ENCODE results near the gene NBAS.

Gene NBAS

DNA sequence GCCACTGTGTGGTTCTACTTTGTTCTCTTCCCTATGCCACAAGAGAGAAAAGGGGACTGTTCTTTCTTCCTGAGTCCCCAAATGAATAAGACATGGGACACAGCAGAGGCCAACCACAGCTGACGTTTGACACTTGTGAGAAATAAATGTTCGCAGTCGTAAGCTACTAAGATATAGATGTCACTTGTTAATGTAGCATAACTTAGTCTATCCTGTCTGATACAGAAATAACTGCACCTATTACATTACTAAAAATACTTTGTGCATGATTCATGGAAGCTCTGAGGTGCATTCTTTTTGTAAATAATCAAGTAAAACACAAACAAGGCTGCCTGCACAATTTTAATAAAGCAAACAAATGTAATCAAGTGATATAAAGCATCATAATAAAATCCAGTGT, 148.8 kb downstream of the NBAS start:
- TF ChIP-seq POLR2AphosphoS5 (IDR thresholded peaks at IDR 0.05; ENCODE audit: low read depth, low read length): no peak
- TF ChIP-seq, protein P1, sequence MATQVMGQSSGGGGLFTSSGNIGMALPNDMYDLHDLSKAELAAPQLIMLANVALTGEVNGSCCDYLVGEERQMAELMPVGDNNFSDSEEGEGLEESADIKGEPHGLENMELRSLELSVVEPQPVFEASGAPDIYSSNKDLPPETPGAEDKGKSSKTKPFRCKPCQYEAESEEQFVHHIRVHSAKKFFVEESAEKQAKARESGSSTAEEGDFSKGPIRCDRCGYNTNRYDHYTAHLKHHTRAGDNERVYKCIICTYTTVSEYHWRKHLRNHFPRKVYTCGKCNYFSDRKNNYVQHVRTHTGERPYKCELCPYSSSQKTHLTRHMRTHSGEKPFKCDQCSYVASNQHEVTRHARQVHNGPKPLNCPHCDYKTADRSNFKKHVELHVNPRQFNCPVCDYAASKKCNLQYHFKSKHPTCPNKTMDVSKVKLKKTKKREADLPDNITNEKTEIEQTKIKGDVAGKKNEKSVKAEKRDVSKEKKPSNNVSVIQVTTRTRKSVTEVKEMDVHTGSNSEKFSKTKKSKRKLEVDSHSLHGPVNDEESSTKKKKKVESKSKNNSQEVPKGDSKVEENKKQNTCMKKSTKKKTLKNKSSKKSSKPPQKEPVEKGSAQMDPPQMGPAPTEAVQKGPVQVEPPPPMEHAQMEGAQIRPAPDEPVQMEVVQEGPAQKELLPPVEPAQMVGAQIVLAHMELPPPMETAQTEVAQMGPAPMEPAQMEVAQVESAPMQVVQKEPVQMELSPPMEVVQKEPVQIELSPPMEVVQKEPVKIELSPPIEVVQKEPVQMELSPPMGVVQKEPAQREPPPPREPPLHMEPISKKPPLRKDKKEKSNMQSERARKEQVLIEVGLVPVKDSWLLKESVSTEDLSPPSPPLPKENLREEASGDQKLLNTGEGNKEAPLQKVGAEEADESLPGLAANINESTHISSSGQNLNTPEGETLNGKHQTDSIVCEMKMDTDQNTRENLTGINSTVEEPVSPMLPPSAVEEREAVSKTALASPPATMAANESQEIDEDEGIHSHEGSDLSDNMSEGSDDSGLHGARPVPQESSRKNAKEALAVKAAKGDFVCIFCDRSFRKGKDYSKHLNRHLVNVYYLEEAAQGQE (IDR thresholded peaks at IDR 0.05; ENCODE audit: insufficient read depth in 1 of 2, low read depth in 2 of 2, low read length in 2 of 2): no peak
- no peak for TF ChIP-seq FOXP2 (optimal IDR thresholded peaks at IDR 0.05; ENCODE audit: borderline replicate concordance, extremely low read depth, extremely low read length, insufficient read depth)
- no peak for TF ChIP-seq SIN3A (IDR thresholded peaks at IDR 0.05; ENCODE audit: borderline replicate concordance, insufficient read depth, low read length)
- no peak for TF ChIP-seq TAF1 (IDR thresholded peaks at IDR 0.05; ENCODE audit: borderline replicate concordance, insufficient read depth, low read length)

DNA sequence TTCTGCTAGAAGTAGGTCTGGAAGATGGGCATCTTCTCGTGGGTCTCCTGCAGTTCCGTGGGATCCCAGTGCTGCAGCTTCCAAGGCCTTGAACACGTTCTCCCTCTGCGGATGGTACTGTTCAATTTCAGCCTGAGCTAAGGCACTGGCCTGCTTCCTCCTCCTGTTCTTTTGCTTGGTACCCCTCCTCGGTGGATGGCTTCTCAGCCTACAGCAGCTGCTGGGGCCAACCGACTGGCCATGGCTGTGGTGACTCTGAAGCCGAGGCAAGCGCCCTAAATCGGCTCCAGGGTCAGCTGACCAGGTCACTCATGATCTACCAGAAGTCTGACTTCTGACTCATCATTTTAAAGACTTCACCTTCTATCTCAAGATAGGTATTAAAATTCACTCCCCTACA, 150.2 kb downstream of the NBAS start:
- TF ChIP-seq SIN3A (IDR thresholded peaks at IDR 0.05; ENCODE audit: borderline replicate concordance, insufficient read depth, low read length): no peak
- no peak for TF ChIP-seq POLR2AphosphoS5 (IDR thresholded peaks at IDR 0.05; ENCODE audit: low read depth, low read length)
- TF ChIP-seq TAF1 (IDR thresholded peaks at IDR 0.05; ENCODE audit: borderline replicate concordance, insufficient read depth, low read length): no peak
- TF ChIP-seq, protein P1 (IDR thresholded peaks at IDR 0.05; ENCODE audit: insufficient read depth in 1 of 2, low read depth in 2 of 2, low read length in 2 of 2): no peak
- TF ChIP-seq FOXP2 (optimal IDR thresholded peaks at IDR 0.05; ENCODE audit: borderline replicate concordance, extremely low read depth, extremely low read length, insufficient read depth): no peak

DNA sequence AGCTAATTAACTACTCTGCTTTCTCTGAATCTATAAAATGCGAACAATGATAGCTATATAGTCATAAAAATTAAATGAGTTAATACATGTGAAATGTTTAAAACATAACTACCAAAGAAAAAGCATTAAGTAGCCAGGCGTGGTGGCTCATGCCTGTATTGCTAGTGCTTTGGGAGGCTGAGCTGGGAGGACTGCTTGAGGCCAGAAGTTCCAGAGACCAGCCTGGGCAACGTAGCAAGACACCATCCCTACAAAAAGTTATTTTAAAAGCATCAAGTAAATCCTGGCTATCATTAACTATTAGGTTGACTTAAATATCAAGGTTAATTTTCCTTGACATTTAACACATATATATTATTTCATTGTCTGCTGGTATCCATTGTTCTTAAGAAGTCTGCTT, 152.4 kb downstream of the NBAS start:
- TF ChIP-seq SIN3A (IDR thresholded peaks at IDR 0.05; ENCODE audit: borderline replicate concordance, insufficient read depth, low read length) (no peak), FOXP2 (optimal IDR thresholded peaks at IDR 0.05; ENCODE audit: borderline replicate concordance, extremely low read depth, extremely low read length, insufficient read depth) (no peak), TAF1 (IDR thresholded peaks at IDR 0.05; ENCODE audit: borderline replicate concordance, insufficient read depth, low read length) (no peak), POLR2AphosphoS5 (IDR thresholded peaks at IDR 0.05; ENCODE audit: low read depth, low read length) (no peak)
- TF ChIP-seq, protein P1 (IDR thresholded peaks at IDR 0.05; ENCODE audit: insufficient read depth in 1 of 2, low read depth in 2 of 2, low read length in 2 of 2): no peak

DNA sequence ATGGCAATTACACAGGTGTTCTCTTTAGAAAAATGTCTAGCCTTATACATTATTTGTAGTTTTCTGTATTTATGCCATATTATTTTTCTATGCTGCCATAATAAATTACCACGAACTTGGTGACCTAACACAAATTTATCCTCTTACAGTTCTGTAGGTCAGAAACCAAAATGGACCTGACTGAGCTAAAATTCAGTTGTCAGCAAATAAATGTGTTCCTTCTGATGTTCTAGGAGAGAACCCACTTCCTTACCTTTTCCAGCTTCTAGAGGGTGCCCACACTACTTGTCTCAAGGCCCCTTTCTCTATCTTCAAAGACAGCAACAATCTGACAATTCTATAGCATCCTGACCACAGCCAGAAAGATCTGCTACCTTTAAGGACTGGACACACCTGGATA, 153.5 kb downstream of the NBAS start:
- TF ChIP-seq TAF1 (IDR thresholded peaks at IDR 0.05; ENCODE audit: borderline replicate concordance, insufficient read depth, low read length) (no peak), SIN3A (IDR thresholded peaks at IDR 0.05; ENCODE audit: borderline replicate concordance, insufficient read depth, low read length) (no peak), FOXP2 (optimal IDR thresholded peaks at IDR 0.05; ENCODE audit: borderline replicate concordance, extremely low read depth, extremely low read length, insufficient read depth) (no peak)

DNA sequence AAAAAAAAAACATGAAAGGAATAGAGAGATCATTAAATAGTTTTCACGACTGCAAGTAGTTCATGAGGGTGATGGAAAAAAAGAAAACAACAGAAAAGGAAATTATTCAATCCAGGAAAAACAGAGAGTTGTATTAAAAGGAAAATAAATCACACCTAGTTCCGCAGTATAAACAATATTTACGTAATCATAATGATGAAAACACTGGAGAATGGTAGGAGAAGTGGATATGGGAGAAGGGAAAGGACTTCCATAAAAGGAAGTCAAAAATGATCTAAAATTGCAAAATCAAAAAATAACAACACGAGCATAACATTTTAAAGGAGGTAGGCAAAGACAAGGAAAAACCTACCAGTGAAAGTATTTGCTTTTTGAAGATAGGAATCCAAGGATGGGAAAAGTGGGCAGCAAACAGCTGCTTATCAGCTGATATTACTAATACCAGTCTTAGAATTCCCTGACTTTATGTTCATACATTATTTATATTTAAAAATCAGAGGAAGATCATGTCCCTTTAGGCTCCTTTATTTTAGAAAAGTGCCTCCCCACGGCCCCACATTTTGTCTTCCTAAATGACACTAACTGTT, 160.8 kb downstream of the NBAS start:
- TF ChIP-seq TAF1 (IDR thresholded peaks at IDR 0.05; ENCODE audit: borderline replicate concordance, insufficient read depth, low read length) (no peak), SIN3A (IDR thresholded peaks at IDR 0.05; ENCODE audit: borderline replicate concordance, insufficient read depth, low read length) (no peak), FOXP2 (optimal IDR thresholded peaks at IDR 0.05; ENCODE audit: borderline replicate concordance, extremely low read depth, extremely low read length, insufficient read depth) (no peak), POLR2AphosphoS5 (IDR thresholded peaks at IDR 0.05; ENCODE audit: low read depth, low read length) (no peak)
- TF ChIP-seq, protein P1 (IDR thresholded peaks at IDR 0.05; ENCODE audit: insufficient read depth in 1 of 2, low read depth in 2 of 2, low read length in 2 of 2): no peak

Data from PFSK-1 (cell line).